Neutrophil (primary cell): Measurements from ENCODE around the gene DLGAP4.

Source experiments
- H3K27ac ChIP-seq: fragments of 200-600 bp; sonication (generic); 2 replicates; pipeline ENCODE4 v1.5.1; 2016; ENCODE audit warnings: mild to moderate bottlenecking, moderate library complexity
- H3K27me3 ChIP-seq: fragments of 200-600 bp; sonication (generic); 2 replicates; pipeline ENCODE4 v1.6.0; 2016; ENCODE audit warnings: mild to moderate bottlenecking
- H3K36me3 ChIP-seq: fragments of 200-600 bp; sonication (generic); 2 replicates; pipeline ENCODE4 v1.5.1; 2017
- H3K4me1 ChIP-seq, 2 experiments: fragments of 200-600 bp in 1 of 2; sonication (generic) in 1 of 2; 1 replicate in 1 of 2; 2 replicates in 1 of 2; pipeline versions ENCODE4 v1.5.1 to v1.6.1; 2013 to 2016; ENCODE audit warnings: low read depth in 1 of 2, low read length in 1 of 2, mild to moderate bottlenecking in 1 of 2, moderate library complexity in 1 of 2; ENCODE audit not compliant: control insufficient read depth in 1 of 2, insufficient read depth in 1 of 2
- H3K4me3 ChIP-seq, 2 experiments: fragments of 200-600 bp in 1 of 2; sonication (generic) in 1 of 2; 1 replicate in 1 of 2; 2 replicates in 1 of 2; pipeline ENCODE4 v1.5.1; 2013 to 2016; ENCODE audit warnings: low read depth in 1 of 2, low read length in 1 of 2, mild to moderate bottlenecking in 1 of 2, moderate library complexity in 1 of 2
- H3K9me3 ChIP-seq: fragments of 200-600 bp; sonication (generic); 2 replicates; pipeline ENCODE4 v1.5.1; 2016
- TF ChIP-seq, protein P1 (sequence below): fragments of 200-600 bp; sonication (generic); IDR thresholded peaks from 2 replicates; pipeline ENCODE4 v1.5.1; 2016; ENCODE audit warnings: antibody characterized with exemption

DLGAP4 gene

GRCh38 chr20:36367907-36368799, 62.0 kb downstream of the DLGAP4 start:
- H3K27me3 ChIP-seq = peaks cover 23% of the 10 kb centered on the region
- TF ChIP-seq, protein P1, sequence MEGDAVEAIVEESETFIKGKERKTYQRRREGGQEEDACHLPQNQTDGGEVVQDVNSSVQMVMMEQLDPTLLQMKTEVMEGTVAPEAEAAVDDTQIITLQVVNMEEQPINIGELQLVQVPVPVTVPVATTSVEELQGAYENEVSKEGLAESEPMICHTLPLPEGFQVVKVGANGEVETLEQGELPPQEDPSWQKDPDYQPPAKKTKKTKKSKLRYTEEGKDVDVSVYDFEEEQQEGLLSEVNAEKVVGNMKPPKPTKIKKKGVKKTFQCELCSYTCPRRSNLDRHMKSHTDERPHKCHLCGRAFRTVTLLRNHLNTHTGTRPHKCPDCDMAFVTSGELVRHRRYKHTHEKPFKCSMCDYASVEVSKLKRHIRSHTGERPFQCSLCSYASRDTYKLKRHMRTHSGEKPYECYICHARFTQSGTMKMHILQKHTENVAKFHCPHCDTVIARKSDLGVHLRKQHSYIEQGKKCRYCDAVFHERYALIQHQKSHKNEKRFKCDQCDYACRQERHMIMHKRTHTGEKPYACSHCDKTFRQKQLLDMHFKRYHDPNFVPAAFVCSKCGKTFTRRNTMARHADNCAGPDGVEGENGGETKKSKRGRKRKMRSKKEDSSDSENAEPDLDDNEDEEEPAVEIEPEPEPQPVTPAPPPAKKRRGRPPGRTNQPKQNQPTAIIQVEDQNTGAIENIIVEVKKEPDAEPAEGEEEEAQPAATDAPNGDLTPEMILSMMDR = no peak

DNA sequence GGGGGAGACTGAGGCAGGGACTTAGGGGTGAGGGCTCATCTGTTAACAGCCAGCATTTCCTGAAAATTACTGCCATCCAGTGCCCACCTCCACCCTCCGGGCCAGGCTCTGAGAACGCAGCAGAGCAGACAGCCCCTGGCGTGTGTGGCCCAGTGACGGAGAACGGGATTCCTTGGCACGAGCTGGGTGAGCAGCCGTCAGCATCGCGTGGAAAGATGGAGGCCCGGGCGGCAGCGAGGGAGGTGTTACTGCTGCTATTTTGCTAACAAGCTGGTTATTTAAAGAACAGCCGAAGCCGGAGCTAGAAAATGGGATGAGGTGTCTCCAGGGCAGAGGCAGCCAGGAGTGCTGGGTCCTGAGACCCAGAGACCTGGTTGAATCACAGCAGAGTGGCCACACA, 62.7 kb downstream of the DLGAP4 start:
- Histone ChIP-seq H3K4me3 (no peak overlapping the region), H3K27me3 (peaks cover 29% of the 10 kb centered on the region), H3K4me1 (no peaks in the 10 kb centered on the region), H3K36me3 (no peaks in the 10 kb centered on the region), H3K9me3 (no peaks in the 10 kb centered on the region), H3K27ac (no peak overlapping the region)
- TF ChIP-seq, protein P1 = no peak

More at GRCh38 chr20:36367907-36368799, 62.0 kb downstream of the DLGAP4 start:
- Histone ChIP-seq H3K27ac (no peak overlapping the region), H3K4me1 (no peaks in the 10 kb centered on the region), H3K4me3 (no peak overlapping the region), H3K36me3 (no peaks in the 10 kb centered on the region), H3K9me3 (no peaks in the 10 kb centered on the region)

DNA sequence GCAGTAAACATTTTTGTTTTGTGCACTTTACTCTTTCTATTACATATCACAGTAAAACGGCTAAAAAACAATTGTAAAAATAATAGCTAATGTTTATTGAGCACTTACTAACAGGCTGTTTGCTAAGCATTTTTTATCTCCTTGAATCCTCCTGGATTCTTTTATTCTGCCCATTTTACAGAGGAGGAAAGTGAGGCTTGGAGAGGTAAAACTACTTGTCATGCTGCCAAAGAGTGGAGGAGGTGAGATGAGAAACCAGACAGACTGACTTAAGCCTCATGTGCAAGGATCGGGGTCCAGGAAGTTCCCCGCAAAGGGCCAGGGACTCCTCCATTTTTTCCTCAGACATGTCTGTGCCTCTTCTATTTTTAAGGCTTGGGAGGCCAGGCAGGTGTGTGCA, 63.6 kb downstream of the DLGAP4 start:
- Histone ChIP-seq H3K36me3 (no peaks in the 10 kb centered on the region), H3K4me3 (no peak overlapping the region), H3K27ac (no peak overlapping the region), H3K4me1 (no peaks in the 10 kb centered on the region), H3K27me3 (peaks cover 34% of the 10 kb centered on the region), H3K9me3 (no peaks in the 10 kb centered on the region)
- TF ChIP-seq, protein P1 = no peak

- no peaks in the 10 kb centered on the region for H3K9me3 ChIP-seq
- TF ChIP-seq, protein P1 = no peak
- H3K36me3 ChIP-seq = no peaks in the 10 kb centered on the region
- no peak overlapping the region for H3K27ac ChIP-seq
- peaks cover 38% of the 10 kb centered on the region for H3K27me3 ChIP-seq
- H3K4me3 ChIP-seq = no peak overlapping the region
- no peaks in the 10 kb centered on the region for H3K4me1 ChIP-seq
These were observed 65.1 kb downstream of the DLGAP4 start for GRCh38 chr20:36370991-36371790.

DNA sequence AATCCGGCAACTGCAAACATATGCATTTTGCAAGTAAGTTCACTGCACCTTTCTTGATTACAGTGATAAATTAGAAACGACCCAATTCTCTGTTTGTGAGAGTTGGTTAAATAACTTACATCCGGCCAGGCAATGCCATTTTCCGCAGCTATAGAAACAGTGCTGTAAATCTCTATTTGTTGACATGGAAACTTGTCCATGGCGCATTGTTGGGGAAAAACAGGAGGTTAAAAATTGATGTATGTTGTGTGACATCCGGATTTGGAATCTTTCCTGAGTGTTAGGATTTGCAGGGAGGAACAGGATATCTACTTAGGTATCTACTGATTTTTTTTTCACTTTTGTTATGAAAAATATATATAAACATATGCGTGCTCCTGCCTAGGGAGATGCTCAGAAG, 66.5 kb downstream of the DLGAP4 start:
- Histone ChIP-seq H3K4me3 (no peak overlapping the region), H3K4me1 (no peaks in the 10 kb centered on the region), H3K36me3 (no peaks in the 10 kb centered on the region), H3K9me3 (no peaks in the 10 kb centered on the region), H3K27me3 (peaks cover 51% of the 10 kb centered on the region), H3K27ac (no peak overlapping the region)
- TF ChIP-seq, protein P1 = no peak
